ENCODE results near the gene VEPH1.

Gene VEPH1

GRCh38 chr3:157438194-157438730 lies 65.0 kb downstream of the VEPH1 start:
- no peaks in the 10 kb centered on the region for H3K9me2 ChIP-seq (replicated peaks; ENCODE audit: control insufficient read depth, low read length)
- H3K9me3 ChIP-seq (ENCODE audit: control insufficient read depth, insufficient read depth, low read length), result no peaks in the 10 kb centered on the region
- H3F3A ChIP-seq (ENCODE audit: control insufficient read depth, insufficient read depth), result no peaks in the 10 kb centered on the region
- H3K4me3 ChIP-seq (ENCODE audit: low read length), result no peak overlapping the region
- no peaks in the 10 kb centered on the region for H3K4me1 ChIP-seq (ENCODE audit: control insufficient read depth, low read length)
- TF ChIP-seq, protein P1, sequence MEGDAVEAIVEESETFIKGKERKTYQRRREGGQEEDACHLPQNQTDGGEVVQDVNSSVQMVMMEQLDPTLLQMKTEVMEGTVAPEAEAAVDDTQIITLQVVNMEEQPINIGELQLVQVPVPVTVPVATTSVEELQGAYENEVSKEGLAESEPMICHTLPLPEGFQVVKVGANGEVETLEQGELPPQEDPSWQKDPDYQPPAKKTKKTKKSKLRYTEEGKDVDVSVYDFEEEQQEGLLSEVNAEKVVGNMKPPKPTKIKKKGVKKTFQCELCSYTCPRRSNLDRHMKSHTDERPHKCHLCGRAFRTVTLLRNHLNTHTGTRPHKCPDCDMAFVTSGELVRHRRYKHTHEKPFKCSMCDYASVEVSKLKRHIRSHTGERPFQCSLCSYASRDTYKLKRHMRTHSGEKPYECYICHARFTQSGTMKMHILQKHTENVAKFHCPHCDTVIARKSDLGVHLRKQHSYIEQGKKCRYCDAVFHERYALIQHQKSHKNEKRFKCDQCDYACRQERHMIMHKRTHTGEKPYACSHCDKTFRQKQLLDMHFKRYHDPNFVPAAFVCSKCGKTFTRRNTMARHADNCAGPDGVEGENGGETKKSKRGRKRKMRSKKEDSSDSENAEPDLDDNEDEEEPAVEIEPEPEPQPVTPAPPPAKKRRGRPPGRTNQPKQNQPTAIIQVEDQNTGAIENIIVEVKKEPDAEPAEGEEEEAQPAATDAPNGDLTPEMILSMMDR (IDR thresholded peaks at IDR 0.05; ENCODE audit: low read depth, low read length, poor library complexity, severe bottlenecking), result no peak
- TF ChIP-seq EZH2phosphoT487 (IDR thresholded peaks at IDR 0.05; ENCODE audit: borderline replicate concordance, low read length), result no peak
- H3K4me2 ChIP-seq (ENCODE audit: low read length), result no peak overlapping the region
- H3K27ac ChIP-seq (ENCODE audit: low read depth, low read length), result no peak overlapping the region
- H4K20me1 ChIP-seq (ENCODE audit: control insufficient read depth, insufficient read depth, low read depth, low read length), result no peaks in the 10 kb centered on the region
- peaks cover 7% of the 10 kb centered on the region; the same call in 1 of the 2 replicates for H3K27me3 ChIP-seq (ENCODE audit: control insufficient read depth, low read length)
- no peaks in the 10 kb centered on the region for H3K79me2 ChIP-seq (ENCODE audit: control insufficient read depth, low read length)
- H3K36me3 ChIP-seq (ENCODE audit: control insufficient read depth, low read length), result no peaks in the 10 kb centered on the region

DNA sequence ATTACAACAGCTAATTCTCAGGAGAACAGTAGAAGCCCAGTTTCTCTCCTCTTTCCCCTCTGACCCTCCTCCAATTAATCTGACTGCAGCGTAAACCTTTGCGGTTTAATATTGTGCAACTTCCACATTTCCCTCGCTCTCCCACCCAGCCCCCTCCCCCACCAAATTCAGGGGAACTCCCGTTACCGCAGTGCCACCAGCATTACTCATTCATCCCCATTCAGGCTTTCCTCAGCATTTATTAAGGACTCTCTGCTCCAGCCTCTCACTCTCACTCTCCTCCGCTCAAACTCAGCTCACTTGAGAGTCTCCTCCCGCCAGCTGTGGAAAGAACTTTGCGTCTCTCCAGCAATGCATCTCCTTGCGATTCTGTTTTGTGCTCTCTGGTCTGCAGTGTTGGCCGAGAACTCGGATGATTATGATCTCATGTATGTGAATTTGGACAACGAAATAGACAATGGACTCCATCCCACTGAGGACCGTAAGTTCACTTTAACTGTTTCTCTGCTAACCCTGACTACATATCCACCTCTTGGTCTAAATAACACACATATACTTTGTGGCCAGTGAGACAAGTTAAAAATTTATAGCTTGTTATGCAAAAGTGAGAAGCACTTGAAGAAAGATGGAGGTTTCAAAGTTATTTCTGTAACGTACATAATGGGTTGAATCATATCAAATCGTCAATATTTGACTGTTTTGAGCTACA lies 66.5 kb downstream of the VEPH1 start, which contains the start of gene PTX3:
Gene PTX3, plus strand, starts transcription at position 268 of the 709 bp plus-strand sequence. Its CDS starts 84 bp downstream, at position 352.
- no peaks in the 10 kb centered on the region for H4K20me1 ChIP-seq (ENCODE audit: control insufficient read depth, insufficient read depth, low read depth, low read length)
- no peaks in the 10 kb centered on the region for H3K4me1 ChIP-seq (ENCODE audit: control insufficient read depth, low read length)
- H3K4me2 ChIP-seq (ENCODE audit: low read length), result no peak within 1 kb of the TSS
- H3K27me3 ChIP-seq (ENCODE audit: control insufficient read depth, low read length), result peaks cover 7% of the 10 kb centered on the region; the same call in 1 of the 2 replicates
- H3K27ac ChIP-seq (ENCODE audit: low read depth, low read length), result no peak within 1 kb of the TSS
- no peaks in the 10 kb centered on the region for H3F3A ChIP-seq (ENCODE audit: control insufficient read depth, insufficient read depth)
- H3K79me2 ChIP-seq (ENCODE audit: control insufficient read depth, low read length), result no peaks in the 10 kb centered on the region
- no peaks in the 10 kb centered on the region for H3K9me2 ChIP-seq (replicated peaks; ENCODE audit: control insufficient read depth, low read length)
- no peaks in the 10 kb centered on the region for H3K36me3 ChIP-seq (ENCODE audit: control insufficient read depth, low read length)
- no peaks in the 10 kb centered on the region for H3K9me3 ChIP-seq (ENCODE audit: control insufficient read depth, insufficient read depth, low read length)
- TF ChIP-seq, protein P1 (IDR thresholded peaks at IDR 0.05; ENCODE audit: low read depth, low read length, poor library complexity, severe bottlenecking), result no peak
- TF ChIP-seq EZH2phosphoT487 (IDR thresholded peaks at IDR 0.05; ENCODE audit: borderline replicate concordance, low read length), result no peak
- no peak within 1 kb of the TSS for H3K4me3 ChIP-seq (ENCODE audit: low read length)

- H3K4me2 ChIP-seq (ENCODE audit: low read length), result no peak overlapping the region
Measured at GRCh38 chr3:157429708-157430107, 73.5 kb downstream of the VEPH1 start.

More at GRCh38 chr3:157429708-157430107, 73.5 kb downstream of the VEPH1 start:
- no peak for TF ChIP-seq EZH2phosphoT487 (IDR thresholded peaks at IDR 0.05; ENCODE audit: borderline replicate concordance, low read length)
- TF ChIP-seq, protein P1 (IDR thresholded peaks at IDR 0.05; ENCODE audit: low read depth, low read length, poor library complexity, severe bottlenecking), result no peak
- Histone ChIP-seq H4K20me1 (ENCODE audit: control insufficient read depth, insufficient read depth, low read depth, low read length) (no peaks in the 10 kb centered on the region), H3K79me2 (ENCODE audit: control insufficient read depth, low read length) (no peaks in the 10 kb centered on the region), H3K27me3 (ENCODE audit: control insufficient read depth, low read length) (no peaks in the 10 kb centered on the region), H3K36me3 (ENCODE audit: control insufficient read depth, low read length) (no peaks in the 10 kb centered on the region), H3K4me1 (ENCODE audit: control insufficient read depth, low read length) (no peaks in the 10 kb centered on the region), H3F3A (ENCODE audit: control insufficient read depth, insufficient read depth) (no peaks in the 10 kb centered on the region), H3K27ac (ENCODE audit: low read depth, low read length) (no peak overlapping the region), H3K9me3 (ENCODE audit: control insufficient read depth, insufficient read depth, low read length) (no peaks in the 10 kb centered on the region), H3K9me2 (replicated peaks; ENCODE audit: control insufficient read depth, low read length) (no peaks in the 10 kb centered on the region), H3K4me3 (ENCODE audit: low read length) (no peak overlapping the region)

Measured in DOHH2 (cell line).